Measurements from ENCODE around the gene ESRRA. TPM values are rescaled to one million over a fixed set of nuclear protein-coding genes. Genes with fewer than 3 reads are reported as not detected.
A peak's percentile ranks its signal among the peaks of the same experiment; 100 is the strongest.

The ESRRA gene
- total and polyA plus RNA-seq, 2 of the 13 experiments (the other 11 are each of a cell fraction or from before 2014, with no cell fraction given) = 18.1 to 36.3 TPM

DNA sequence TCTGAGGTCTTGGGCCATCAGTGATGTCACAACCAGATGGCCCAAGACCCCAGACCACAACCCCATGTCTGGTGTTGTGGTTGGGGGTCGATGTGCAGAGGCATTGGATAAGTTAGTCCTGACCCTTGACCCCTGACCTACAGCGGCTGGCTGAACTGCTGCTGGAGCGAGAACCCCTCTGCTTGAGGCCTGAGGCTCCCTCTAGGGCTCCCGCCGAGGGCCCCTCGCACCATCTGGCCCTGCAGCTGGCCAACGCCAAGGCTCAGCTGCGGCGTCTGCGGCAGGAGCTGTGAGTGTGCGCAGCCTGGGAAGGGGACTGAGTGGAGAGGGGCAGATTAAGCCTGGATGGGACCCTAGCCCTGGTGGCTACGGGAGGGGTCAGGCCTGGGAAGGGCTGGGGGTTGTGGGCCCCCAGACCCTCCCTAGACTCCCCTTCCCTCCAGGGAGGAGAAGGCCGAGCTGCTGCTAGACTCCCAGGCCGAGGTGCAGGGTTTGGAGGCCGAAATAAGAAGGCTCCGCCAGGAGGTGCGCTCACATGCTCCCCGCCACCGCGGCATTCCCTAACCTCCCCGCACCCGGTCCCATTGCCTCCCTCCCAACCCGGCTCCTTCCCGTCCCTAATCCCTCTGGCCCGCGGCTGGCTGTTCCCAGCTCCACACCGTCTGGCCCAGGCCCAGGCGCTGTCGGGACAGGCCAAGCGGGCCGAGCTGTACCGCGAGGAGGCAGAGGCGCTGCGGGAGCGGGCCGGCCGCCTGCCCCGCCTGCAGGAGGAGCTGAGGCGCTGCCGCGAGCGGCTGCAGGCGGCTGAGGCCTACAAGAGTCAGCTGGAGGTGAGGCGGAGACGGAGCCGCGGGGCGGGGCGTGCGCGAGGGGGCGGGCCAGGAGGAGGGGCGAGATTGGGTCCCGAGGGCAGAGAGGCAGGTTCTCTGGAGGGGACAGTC, 36.8 kb downstream of the ESRRA start (continued):
- TF ChIP-seq, protein P1, sequence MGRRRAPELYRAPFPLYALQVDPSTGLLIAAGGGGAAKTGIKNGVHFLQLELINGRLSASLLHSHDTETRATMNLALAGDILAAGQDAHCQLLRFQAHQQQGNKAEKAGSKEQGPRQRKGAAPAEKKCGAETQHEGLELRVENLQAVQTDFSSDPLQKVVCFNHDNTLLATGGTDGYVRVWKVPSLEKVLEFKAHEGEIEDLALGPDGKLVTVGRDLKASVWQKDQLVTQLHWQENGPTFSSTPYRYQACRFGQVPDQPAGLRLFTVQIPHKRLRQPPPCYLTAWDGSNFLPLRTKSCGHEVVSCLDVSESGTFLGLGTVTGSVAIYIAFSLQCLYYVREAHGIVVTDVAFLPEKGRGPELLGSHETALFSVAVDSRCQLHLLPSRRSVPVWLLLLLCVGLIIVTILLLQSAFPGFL (CRISPR knock-in tag; IDR thresholded peaks at IDR 0.05) = no peak
- TF ChIP-seq, protein P2, sequence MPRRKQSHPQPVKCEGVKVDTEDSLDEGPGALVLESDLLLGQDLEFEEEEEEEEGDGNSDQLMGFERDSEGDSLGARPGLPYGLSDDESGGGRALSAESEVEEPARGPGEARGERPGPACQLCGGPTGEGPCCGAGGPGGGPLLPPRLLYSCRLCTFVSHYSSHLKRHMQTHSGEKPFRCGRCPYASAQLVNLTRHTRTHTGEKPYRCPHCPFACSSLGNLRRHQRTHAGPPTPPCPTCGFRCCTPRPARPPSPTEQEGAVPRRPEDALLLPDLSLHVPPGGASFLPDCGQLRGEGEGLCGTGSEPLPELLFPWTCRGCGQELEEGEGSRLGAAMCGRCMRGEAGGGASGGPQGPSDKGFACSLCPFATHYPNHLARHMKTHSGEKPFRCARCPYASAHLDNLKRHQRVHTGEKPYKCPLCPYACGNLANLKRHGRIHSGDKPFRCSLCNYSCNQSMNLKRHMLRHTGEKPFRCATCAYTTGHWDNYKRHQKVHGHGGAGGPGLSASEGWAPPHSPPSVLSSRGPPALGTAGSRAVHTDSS (CRISPR knock-in tag; conservative IDR thresholded peaks at IDR 0.05) = no peak
- TF ChIP-seq, protein P3, sequence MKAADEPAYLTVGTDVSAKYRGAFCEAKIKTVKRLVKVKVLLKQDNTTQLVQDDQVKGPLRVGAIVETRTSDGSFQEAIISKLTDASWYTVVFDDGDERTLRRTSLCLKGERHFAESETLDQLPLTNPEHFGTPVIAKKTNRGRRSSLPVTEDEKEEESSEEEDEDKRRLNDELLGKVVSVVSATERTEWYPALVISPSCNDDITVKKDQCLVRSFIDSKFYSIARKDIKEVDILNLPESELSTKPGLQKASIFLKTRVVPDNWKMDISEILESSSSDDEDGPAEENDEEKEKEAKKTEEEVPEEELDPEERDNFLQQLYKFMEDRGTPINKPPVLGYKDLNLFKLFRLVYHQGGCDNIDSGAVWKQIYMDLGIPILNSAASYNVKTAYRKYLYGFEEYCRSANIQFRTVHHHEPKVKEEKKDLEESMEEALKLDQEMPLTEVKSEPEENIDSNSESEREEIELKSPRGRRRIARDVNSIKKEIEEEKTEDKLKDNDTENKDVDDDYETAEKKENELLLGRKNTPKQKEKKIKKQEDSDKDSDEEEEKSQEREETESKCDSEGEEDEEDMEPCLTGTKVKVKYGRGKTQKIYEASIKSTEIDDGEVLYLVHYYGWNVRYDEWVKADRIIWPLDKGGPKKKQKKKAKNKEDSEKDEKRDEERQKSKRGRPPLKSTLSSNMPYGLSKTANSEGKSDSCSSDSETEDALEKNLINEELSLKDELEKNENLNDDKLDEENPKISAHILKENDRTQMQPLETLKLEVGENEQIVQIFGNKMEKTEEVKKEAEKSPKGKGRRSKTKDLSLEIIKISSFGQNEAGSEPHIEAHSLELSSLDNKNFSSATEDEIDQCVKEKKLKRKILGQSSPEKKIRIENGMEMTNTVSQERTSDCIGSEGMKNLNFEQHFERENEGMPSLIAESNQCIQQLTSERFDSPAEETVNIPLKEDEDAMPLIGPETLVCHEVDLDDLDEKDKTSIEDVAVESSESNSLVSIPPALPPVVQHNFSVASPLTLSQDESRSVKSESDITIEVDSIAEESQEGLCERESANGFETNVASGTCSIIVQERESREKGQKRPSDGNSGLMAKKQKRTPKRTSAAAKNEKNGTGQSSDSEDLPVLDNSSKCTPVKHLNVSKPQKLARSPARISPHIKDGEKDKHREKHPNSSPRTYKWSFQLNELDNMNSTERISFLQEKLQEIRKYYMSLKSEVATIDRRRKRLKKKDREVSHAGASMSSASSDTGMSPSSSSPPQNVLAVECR (CRISPR knock-in tag; IDR thresholded peaks at IDR 0.05; ENCODE audit: borderline replicate concordance) = peak; percentile 59; the same call in 1 of the 2 replicates
- TF ChIP-seq SRSF4 (IDR thresholded peaks at IDR 0.05; ENCODE audit: low read depth, low read length, poor library complexity, severe bottlenecking) = no peak
- no peak for TF ChIP-seq BRCA1 (CRISPR knock-in tag; IDR thresholded peaks at IDR 0.05)
- TF ChIP-seq, protein P4, sequence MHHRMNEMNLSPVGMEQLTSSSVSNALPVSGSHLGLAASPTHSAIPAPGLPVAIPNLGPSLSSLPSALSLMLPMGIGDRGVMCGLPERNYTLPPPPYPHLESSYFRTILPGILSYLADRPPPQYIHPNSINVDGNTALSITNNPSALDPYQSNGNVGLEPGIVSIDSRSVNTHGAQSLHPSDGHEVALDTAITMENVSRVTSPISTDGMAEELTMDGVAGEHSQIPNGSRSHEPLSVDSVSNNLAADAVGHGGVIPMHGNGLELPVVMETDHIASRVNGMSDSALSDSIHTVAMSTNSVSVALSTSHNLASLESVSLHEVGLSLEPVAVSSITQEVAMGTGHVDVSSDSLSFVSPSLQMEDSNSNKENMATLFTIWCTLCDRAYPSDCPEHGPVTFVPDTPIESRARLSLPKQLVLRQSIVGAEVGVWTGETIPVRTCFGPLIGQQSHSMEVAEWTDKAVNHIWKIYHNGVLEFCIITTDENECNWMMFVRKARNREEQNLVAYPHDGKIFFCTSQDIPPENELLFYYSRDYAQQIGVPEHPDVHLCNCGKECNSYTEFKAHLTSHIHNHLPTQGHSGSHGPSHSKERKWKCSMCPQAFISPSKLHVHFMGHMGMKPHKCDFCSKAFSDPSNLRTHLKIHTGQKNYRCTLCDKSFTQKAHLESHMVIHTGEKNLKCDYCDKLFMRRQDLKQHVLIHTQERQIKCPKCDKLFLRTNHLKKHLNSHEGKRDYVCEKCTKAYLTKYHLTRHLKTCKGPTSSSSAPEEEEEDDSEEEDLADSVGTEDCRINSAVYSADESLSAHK (CRISPR knock-in tag; IDR thresholded peaks at IDR 0.05; ENCODE audit: borderline replicate concordance) = no peak
- peak; percentile 46; the same call in 1 of the 2 replicates for TF ChIP-seq RBFOX2 (IDR thresholded peaks at IDR 0.05; ENCODE audit: low read depth, low read length)
- TF ChIP-seq NFYC (CRISPR knock-in tag; IDR thresholded peaks at IDR 0.05) = no peak
